ENCODE measurements around the gene HTT. TPM values are rescaled to one million over a fixed set of nuclear protein-coding genes. Genes with fewer than 3 reads are reported as not detected.

HTT gene
- total and polyA plus RNA-seq, 2 of the 13 experiments (the other 11 are each of a cell fraction or from before 2014, with no cell fraction given): 17.5 to 19.5 TPM

GRCh38 chr4:3047464-3048286 lies 26.8 kb upstream of the HTT start (continued):
- TF ChIP-seq, protein P1, sequence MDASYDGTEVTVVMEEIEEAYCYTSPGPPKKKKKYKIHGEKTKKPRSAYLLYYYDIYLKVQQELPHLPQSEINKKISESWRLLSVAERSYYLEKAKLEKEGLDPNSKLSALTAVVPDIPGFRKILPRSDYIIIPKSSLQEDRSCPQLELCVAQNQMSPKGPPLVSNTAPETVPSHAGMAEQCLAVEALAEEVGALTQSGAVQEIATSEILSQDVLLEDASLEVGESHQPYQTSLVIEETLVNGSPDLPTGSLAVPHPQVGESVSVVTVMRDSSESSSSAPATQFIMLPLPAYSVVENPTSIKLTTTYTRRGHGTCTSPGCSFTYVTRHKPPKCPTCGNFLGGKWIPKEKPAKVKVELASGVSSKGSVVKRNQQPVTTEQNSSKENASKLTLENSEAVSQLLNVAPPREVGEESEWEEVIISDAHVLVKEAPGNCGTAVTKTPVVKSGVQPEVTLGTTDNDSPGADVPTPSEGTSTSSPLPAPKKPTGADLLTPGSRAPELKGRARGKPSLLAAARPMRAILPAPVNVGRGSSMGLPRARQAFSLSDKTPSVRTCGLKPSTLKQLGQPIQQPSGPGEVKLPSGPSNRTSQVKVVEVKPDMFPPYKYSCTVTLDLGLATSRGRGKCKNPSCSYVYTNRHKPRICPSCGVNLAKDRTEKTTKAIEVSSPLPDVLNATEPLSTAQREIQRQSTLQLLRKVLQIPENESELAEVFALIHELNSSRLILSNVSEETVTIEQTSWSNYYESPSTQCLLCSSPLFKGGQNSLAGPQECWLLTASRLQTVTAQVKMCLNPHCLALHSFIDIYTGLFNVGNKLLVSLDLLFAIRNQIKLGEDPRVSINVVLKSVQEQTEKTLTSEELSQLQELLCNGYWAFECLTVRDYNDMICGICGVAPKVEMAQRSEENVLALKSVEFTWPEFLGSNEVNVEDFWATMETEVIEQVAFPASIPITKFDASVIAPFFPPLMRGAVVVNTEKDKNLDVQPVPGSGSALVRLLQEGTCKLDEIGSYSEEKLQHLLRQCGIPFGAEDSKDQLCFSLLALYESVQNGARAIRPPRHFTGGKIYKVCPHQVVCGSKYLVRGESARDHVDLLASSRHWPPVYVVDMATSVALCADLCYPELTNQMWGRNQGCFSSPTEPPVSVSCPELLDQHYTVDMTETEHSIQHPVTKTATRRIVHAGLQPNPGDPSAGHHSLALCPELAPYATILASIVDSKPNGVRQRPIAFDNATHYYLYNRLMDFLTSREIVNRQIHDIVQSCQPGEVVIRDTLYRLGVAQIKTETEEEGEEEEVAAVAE (CRISPR knock-in tag; IDR thresholded peaks at IDR 0.05; ENCODE audit: borderline replicate concordance): peak; percentile 23; the same call in 1 of the 2 replicates
- TF ChIP-seq ONECUT2 (CRISPR knock-in tag; IDR thresholded peaks at IDR 0.05): no peak
- TF ChIP-seq ZNF253 (CRISPR knock-in tag; IDR thresholded peaks at IDR 0.05; ENCODE audit: borderline replicate concordance): no peak
- TF ChIP-seq SIN3B (IDR thresholded peaks at IDR 0.05; ENCODE audit: low read length): no peak
- no peak for TF ChIP-seq ZBTB7B (CRISPR knock-in tag; IDR thresholded peaks at IDR 0.05)
- TF ChIP-seq ZBTB38 (CRISPR knock-in tag; IDR thresholded peaks at IDR 0.05): no peak
- no peak for TF ChIP-seq MXI1 (IDR thresholded peaks at IDR 0.05; ENCODE audit: borderline replicate concordance, low read depth, low read length)
- TF ChIP-seq ZNF33A (CRISPR knock-in tag; IDR thresholded peaks at IDR 0.05; ENCODE audit: borderline replicate concordance): no peak
- no peak for TF ChIP-seq ZNF770 (CRISPR knock-in tag; IDR thresholded peaks at IDR 0.05)
- no peak for TF ChIP-seq PTBP1 (IDR thresholded peaks at IDR 0.05; ENCODE audit: low read depth, low read length, poor library complexity, severe bottlenecking)
- no peak for TF ChIP-seq ATF7 (IDR thresholded peaks at IDR 0.05)
- TF ChIP-seq ATF7 (CRISPR knock-in tag; IDR thresholded peaks at IDR 0.05): no peak
- TF ChIP-seq, protein P2, sequence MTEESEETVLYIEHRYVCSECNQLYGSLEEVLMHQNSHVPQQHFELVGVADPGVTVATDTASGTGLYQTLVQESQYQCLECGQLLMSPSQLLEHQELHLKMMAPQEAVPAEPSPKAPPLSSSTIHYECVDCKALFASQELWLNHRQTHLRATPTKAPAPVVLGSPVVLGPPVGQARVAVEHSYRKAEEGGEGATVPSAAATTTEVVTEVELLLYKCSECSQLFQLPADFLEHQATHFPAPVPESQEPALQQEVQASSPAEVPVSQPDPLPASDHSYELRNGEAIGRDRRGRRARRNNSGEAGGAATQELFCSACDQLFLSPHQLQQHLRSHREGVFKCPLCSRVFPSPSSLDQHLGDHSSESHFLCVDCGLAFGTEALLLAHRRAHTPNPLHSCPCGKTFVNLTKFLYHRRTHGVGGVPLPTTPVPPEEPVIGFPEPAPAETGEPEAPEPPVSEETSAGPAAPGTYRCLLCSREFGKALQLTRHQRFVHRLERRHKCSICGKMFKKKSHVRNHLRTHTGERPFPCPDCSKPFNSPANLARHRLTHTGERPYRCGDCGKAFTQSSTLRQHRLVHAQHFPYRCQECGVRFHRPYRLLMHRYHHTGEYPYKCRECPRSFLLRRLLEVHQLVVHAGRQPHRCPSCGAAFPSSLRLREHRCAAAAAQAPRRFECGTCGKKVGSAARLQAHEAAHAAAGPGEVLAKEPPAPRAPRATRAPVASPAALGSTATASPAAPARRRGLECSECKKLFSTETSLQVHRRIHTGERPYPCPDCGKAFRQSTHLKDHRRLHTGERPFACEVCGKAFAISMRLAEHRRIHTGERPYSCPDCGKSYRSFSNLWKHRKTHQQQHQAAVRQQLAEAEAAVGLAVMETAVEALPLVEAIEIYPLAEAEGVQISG (CRISPR knock-in tag; IDR thresholded peaks at IDR 0.05): peak; percentile 30; the same call in 1 of the 2 replicates
- TF ChIP-seq CEBPB (IDR thresholded peaks at IDR 0.05; ENCODE audit: borderline replicate concordance, low read depth, low read length): no peak
- TF ChIP-seq CREB1 (IDR thresholded peaks at IDR 0.05): peak; percentile 70
- no peak for TF ChIP-seq CREB1 (CRISPR knock-in tag; IDR thresholded peaks at IDR 0.05)
- TF ChIP-seq TCF12 (IDR thresholded peaks at IDR 0.05): no peak
- no peak for TF ChIP-seq TCF12 (CRISPR knock-in tag; IDR thresholded peaks at IDR 0.05)
- no peak for TF ChIP-seq EEA1 (CRISPR knock-in tag; IDR thresholded peaks at IDR 0.05; ENCODE audit: borderline replicate concordance)
- TF ChIP-seq HHEX (CRISPR knock-in tag; IDR thresholded peaks at IDR 0.05): no peak
- no peak for TF ChIP-seq PCBP1 (IDR thresholded peaks at IDR 0.05; ENCODE audit: borderline replicate concordance, low read depth, low read length)
- no peak for TF ChIP-seq ZNF12 (CRISPR knock-in tag; IDR thresholded peaks at IDR 0.05)

All from HepG2 (cell line).